T follicular helper cell (primary cell): ENCODE measurements around the gene NTNG1.

Experiments used
- DNase-seq: peaks from one replicate; pipeline ENCODE4 v3.0.0-alpha.2; 2020; ENCODE audit warnings: low read depth

The NTNG1 gene

GRCh38 chr1:107328087-107328486, 187.2 kb downstream of the NTNG1 start:
- no peak for DNase-seq

GRCh38 chr1:107339775-107340174, 198.9 kb downstream of the NTNG1 start:
- DNase-seq, result no peak

- DNase-seq, result no peak
These were observed 201.5 kb downstream of the NTNG1 start for GRCh38 chr1:107342316-107342715.

- DNase-seq, result no peak
These were observed 201.9 kb downstream of the NTNG1 start for GRCh38 chr1:107342768-107343167.

- no peak for DNase-seq
These were observed 202.8 kb downstream of the NTNG1 start for GRCh38 chr1:107343601-107344000.

- no peak for DNase-seq
These were observed 203.5 kb downstream of the NTNG1 start for GRCh38 chr1:107344268-107344760.

- DNase-seq, result no peak
These were observed 204.0 kb downstream of the NTNG1 start for GRCh38 chr1:107344836-107345235.

GRCh38 chr1:107352850-107353249, 212.0 kb downstream of the NTNG1 start:
- no peak for DNase-seq

GRCh38 chr1:107357376-107357775, 216.5 kb downstream of the NTNG1 start:
- no peak for DNase-seq

- DNase-seq, result no peak
These were observed 217.9 kb downstream of the NTNG1 start for GRCh38 chr1:107358619-107359327.

- no peak for DNase-seq
These were observed 218.8 kb downstream of the NTNG1 start for GRCh38 chr1:107359472-107360241.

- no peak for DNase-seq
These were observed 221.8 kb downstream of the NTNG1 start for GRCh38 chr1:107362468-107363140.

GRCh38 chr1:107363154-107363553, 222.3 kb downstream of the NTNG1 start:
- DNase-seq, result no peak

- DNase-seq, result no peak
These were observed 224.8 kb downstream of the NTNG1 start for GRCh38 chr1:107365527-107366240.

GRCh38 chr1:107378426-107378825, 237.6 kb downstream of the NTNG1 start:
- no peak for DNase-seq

GRCh38 chr1:107378866-107379265, 238.0 kb downstream of the NTNG1 start:
- no peak for DNase-seq

- no peak for DNase-seq
These were observed 239.0 kb downstream of the NTNG1 start for GRCh38 chr1:107379826-107380225.

GRCh38 chr1:107389410-107390396, 248.9 kb downstream of the NTNG1 start:
- no peak for DNase-seq

- no peak for DNase-seq
These were observed 253.5 kb downstream of the NTNG1 start for GRCh38 chr1:107394301-107394700.

- DNase-seq, result no peak
These were observed 260.9 kb downstream of the NTNG1 start for GRCh38 chr1:107401704-107402103.

GRCh38 chr1:107404756-107405155, 263.9 kb downstream of the NTNG1 start:
- no peak for DNase-seq
